Omental fat pad (tissue), 4 donors: Measurements from ENCODE around the gene SHISA9. TPM values are rescaled to one million over a fixed set of nuclear protein-coding genes. Genes with fewer than 3 reads are reported as not detected.

Experiments used
- ATAC-seq: fragments of 150-250 bp; one replicate; pipeline ENCODE4 v1.9.1; 2016; ENCODE audit warnings: mild to moderate bottlenecking, moderate library complexity; ENCODE audit not compliant: low FRiP score
- DNase-seq: peaks from one replicate; pipeline ENCODE4 v3.0.0-alpha.2; 2019; ENCODE audit warnings: low spot score
- CTCF ChIP-seq, 3 donors: fragments of 450-650 bp; IDR thresholded peaks; one replicate each; pipeline ENCODE4 v1.5.1; 2016 to 2017; ENCODE audit warnings: antibody characterized with exemption in 3 of 3, mild to moderate bottlenecking in 3 of 3, moderate library complexity in 2 of 3
- total RNA-seq, 4 donors: library from RNA; depleted of rRNA; stranded (reverse); fragments of >200 nt; gene quantifications; one replicate each; pipeline ENCODE4 v1.1.0, GENCODE V29; 2016

Gene SHISA9
- total RNA-seq, 4 donors from 2014 or later = 1.1 TPM; not detected in 3

- DNase-seq = no peak
- ATAC-seq = no peak
- TF ChIP-seq CTCF (IDR thresholded peaks at IDR 0.05) = no peak
Observed at GRCh38 chr16:13207151-13207550, 305.8 kb downstream of the SHISA9 start.

- DNase-seq (no peak), ATAC-seq (no peak)
- TF ChIP-seq CTCF (IDR thresholded peaks at IDR 0.05) = no peak
Observed at GRCh38 chr16:13223666-13224065, 322.3 kb downstream of the SHISA9 start.

GRCh38 chr16:13229039-13229438 lies 327.6 kb downstream of the SHISA9 start:
- no peak for TF ChIP-seq CTCF (IDR thresholded peaks at IDR 0.05)
- ATAC-seq = no peak
- DNase-seq = no peak

GRCh38 chr16:13231365-13231764 lies 330.0 kb downstream of the SHISA9 start:
- no peak for TF ChIP-seq CTCF (IDR thresholded peaks at IDR 0.05)
- ATAC-seq (no peak), DNase-seq (no peak)

DNA sequence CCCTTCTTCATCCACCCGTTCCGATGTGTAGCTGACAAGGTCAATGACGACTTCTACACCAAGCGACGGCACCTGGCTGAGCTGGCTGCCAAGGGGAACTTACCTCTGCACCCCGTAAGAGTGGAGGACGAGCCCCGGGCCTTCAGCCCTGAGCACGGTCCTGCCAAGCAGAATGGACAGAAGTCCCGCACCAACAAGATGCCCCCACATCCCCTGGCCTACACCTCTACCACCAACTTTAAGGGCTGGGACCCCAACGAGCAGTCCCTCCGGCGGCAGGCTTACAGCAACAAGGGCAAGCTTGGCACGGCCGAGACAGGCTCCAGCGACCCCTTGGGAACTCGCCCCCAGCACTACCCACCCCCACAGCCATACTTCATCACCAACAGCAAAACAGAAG lies 333.6 kb downstream of the SHISA9 start:
- ATAC-seq = no peak
- no peak for TF ChIP-seq CTCF (IDR thresholded peaks at IDR 0.05)
- DNase-seq = no peak

- no peak for DNase-seq
Observed at GRCh38 chr16:13236308-13236707, 334.9 kb downstream of the SHISA9 start.

More at GRCh38 chr16:13236308-13236707, 334.9 kb downstream of the SHISA9 start:
- TF ChIP-seq CTCF (IDR thresholded peaks at IDR 0.05) = no peak
- ATAC-seq = no peak
